Activated naive CD4-positive, alpha-beta T cell treated with anti-CD3 and anti-CD28 coated beads, Interleukin-2, amount 10 ng/mL, durations not matched to agents 7 days and 5 days (primary cell): ENCODE measurements around the gene CLCNKA.
"Not testable (repeated sequence)": the region's sequence is repeated elsewhere in the genome, so short reads cannot be mapped to it uniquely, and the experiment has no call there.

Experiments
- CTCF ChIA-PET: fragments of 350-600 bp; sonication (Branson Sonifier 250); formaldehyde crosslinking; loops from one replicate; lab custom pipeline; 2021; ENCODE audit warnings: antibody characterized with exemption; lab: Charles Lee
- DNase-seq: peaks from one replicate; pipeline ENCODE4 v3.0.0-alpha.2; 2020
- H3K27ac Mint-ChIP-seq: one replicate; pipeline ENCODE4 v1.8.0; 2021; ENCODE audit warnings: mild to moderate bottlenecking, moderate library complexity, mixed read lengths
- H3K27me3 Mint-ChIP-seq: one replicate; pipeline ENCODE4 v1.8.0; 2021; ENCODE audit warnings: mild to moderate bottlenecking, mixed read lengths
- H3K36me3 Mint-ChIP-seq: one replicate; pipeline ENCODE4 v1.8.0; 2021; ENCODE audit warnings: mixed read lengths
- H3K4me1 Mint-ChIP-seq: one replicate; pipeline ENCODE4 v1.8.0; 2021; ENCODE audit warnings: mixed read lengths
- H3K4me3 Mint-ChIP-seq: one replicate; pipeline ENCODE4 v1.8.0; 2021; ENCODE audit warnings: mild to moderate bottlenecking, moderate library complexity, mixed read lengths
- H3K9me3 Mint-ChIP-seq: one replicate; pipeline ENCODE4 v1.8.0; 2021; ENCODE audit warnings: mixed read lengths

The CLCNKA gene

DNA sequence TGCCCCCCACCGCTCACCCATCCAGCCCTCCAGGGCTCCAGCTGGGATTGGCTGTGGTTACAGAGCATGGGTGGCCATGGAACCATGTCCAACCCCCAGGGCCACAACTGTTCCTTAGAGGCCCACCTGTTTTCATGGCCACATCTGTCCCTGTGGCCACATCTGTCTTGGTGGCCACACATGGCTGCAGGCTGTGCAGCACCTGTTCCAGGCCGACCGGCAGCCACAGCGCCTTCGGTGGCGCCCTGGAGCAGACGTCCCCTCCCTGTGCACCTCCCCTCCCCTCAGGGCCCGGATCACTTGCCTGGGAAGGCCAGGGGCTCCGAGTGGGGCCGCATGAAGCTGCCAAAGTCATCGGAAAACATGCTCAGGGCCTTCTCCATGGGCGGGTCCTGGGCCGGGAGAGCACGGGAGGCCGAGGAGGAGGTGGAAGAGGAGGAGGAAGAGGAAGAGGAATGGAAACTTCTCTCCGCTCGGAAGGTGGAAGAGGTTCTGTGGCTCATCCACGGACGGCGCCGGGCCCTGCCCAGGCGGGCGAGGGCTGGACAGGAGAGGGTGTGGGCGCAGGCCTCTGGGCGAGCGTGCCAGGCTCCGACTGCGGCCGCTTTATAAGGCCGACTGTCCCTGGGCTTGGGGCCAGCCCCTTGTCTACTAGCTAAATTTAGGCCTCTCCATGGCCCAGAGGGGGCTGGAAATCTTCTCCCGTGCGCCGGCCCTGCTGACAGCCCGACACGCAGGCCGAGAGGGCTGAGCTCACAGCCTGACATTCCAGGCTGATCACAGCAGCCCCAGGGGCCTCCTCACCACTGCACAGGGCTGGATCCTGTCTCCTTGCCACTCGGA, 4.2 kb upstream of the CLCNKA start, which contains the start of gene HSPB7:
Gene HSPB7 (minus strand): TSS at position 583 of the 843 bp plus-strand sequence. CDS start 80 bp downstream, at position 503.
- CTCF ChIA-PET = no interaction called here
- no peak within 1 kb of the TSS for H3K27ac Mint-ChIP-seq
- H3K9me3 Mint-ChIP-seq = no peaks in the 10 kb centered on the region
- H3K4me3 Mint-ChIP-seq = no peak within 1 kb of the TSS
- DNase-seq = no peak
- H3K27me3 Mint-ChIP-seq = peaks cover 48% of the 10 kb centered on the region
- peaks cover under 1% of the 10 kb centered on the region for H3K4me1 Mint-ChIP-seq
- H3K36me3 Mint-ChIP-seq = no peaks in the 10 kb centered on the region

DNA sequence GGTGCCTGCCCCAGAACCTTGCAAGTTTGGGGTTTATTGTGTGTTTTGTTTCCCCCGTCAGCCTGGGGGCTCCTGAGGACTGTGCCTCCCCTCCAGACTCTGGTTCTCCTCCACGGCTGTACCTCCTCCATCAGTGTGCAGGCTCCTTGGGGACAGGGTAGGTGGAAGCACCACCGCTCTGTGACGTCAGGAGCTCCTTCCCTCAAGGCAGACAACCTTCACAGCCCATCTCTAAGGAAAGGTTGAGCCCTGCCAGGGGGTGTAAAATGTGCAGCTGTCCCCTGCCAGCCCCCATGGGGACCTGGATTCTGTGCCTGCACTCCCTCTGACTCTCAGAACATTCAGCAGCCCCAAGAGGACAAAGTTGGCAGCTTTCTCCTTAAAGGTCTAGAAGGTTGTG, 3.5 kb upstream of the CLCNKA start:
- Mint-ChIP-seq H3K4me3 (no peak overlapping the region), H3K4me1 (no peaks in the 10 kb centered on the region), H3K36me3 (no peaks in the 10 kb centered on the region), H3K27me3 (peaks cover 46% of the 10 kb centered on the region), H3K27ac (no peak overlapping the region), H3K9me3 (no peaks in the 10 kb centered on the region)
- no peak for DNase-seq
- CTCF ChIA-PET = interaction anchor here (1.2 to 1.3 kb wide), 2 partner anchors 8 to 203 kb away, joined by 4 read pairs; no protein-coding TSS in a partner anchor

DNA sequence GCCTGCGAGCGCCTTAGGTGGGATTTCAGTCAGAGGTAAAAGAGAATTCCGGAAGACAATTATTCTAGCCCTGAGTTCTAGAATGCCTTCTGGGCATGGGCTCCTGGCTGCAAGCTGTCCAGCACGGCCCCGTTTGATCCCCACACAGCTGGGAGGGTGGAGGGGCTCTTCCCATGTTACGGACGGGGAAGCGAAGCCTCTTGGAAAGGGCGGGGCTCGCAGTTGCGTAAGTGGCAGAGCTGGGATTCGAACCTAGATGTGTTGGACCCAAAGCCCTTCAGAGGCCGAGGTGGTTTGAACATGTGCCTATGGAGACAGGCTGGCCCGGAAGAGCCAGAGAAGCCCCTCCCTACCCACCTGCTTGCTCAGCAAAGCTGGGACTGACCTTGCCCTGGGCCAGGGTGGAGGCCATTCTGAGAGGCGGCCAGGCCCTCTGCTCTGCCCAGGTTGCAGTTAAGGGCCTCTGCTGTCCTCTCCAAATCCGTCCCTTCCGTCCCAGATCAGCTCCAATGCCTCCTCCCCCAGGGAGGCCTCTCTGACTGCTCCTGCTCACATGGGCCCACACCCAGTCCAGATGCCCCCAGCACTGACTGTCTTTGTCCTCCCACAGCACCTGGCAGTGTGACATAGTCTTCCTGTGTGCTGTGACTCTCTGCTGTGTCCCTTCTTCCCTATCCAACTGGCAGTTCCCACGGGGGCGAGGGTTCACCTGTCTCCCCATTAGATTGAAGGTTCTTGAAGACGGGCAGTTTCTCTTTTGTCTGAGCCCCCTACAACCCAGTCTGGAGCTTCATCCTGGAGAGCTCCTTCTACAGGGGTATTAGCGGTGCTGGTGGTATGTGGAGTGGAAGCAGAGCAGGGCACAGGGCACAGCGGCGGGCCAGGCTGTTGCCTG, 2.8 kb upstream of the CLCNKA start:
- no peak for DNase-seq
- peaks cover 43% of the 10 kb centered on the region for H3K27me3 Mint-ChIP-seq
- no peaks in the 10 kb centered on the region for H3K4me1 Mint-ChIP-seq
- H3K27ac Mint-ChIP-seq = no peak overlapping the region
- CTCF ChIA-PET = interaction anchor here (1.2 to 1.3 kb wide), 2 partner anchors 9 to 203 kb away, joined by 4 read pairs; no protein-coding TSS in a partner anchor
- no peak overlapping the region for H3K4me3 Mint-ChIP-seq
- H3K36me3 Mint-ChIP-seq = no peaks in the 10 kb centered on the region
- no peaks in the 10 kb centered on the region for H3K9me3 Mint-ChIP-seq

DNA sequence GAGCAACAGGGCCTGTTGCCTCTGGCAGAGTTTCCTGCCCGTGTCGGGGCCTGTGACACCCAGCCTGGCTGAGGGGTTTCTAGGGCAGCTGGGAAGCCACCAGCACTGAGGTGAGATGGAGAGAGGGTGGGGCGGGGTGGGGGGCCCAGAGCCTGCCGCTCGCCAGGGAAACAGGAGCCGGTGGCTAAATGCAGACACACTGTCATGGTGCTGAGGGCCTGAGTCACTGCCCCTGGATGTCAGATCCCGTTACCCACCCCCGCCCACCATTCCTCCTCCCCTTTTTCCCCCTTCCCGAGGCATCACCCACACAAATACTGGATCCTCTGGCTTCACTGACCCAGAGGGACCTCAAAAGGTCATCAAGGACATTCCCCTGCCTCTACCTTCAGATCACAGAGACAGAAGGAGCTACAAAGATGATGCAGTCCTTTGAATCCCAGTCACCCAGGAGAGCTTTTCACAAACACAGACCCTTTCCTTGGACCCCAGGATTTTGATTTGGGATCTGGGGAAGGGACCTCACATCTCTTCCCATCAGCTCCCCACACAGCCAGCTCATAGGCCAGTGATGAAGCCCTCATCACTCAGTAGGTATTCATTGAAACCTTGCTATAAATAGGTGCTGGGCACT, 2.1 kb upstream of the CLCNKA start:
- H3K27ac Mint-ChIP-seq = no peak overlapping the region
- no peak overlapping the region for H3K4me3 Mint-ChIP-seq
- no peaks in the 10 kb centered on the region for H3K9me3 Mint-ChIP-seq
- no peaks in the 10 kb centered on the region for H3K4me1 Mint-ChIP-seq
- H3K36me3 Mint-ChIP-seq = no peaks in the 10 kb centered on the region
- DNase-seq = no peak
- CTCF ChIA-PET = no interaction called here
- H3K27me3 Mint-ChIP-seq = peaks cover 40% of the 10 kb centered on the region

DNA sequence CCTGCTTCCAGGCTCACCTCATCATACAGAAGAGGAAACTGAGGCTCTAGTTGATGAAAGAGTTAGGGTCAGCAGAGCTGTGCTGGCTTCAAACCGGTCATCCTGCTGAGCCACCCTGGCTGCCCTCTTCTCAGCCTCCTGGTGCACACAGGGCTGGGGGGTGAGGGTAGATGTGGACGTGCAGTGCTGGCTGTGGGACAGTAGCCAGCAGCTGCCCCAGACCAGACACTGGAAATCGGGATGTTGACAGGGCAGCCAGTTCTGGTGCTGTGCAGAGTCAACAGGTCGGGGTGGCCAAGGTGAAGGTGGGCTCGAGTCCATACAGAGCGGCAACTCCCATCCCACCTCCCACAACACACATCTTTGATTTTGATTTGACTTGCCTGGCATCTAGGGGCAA, 1.5 kb upstream of the CLCNKA start:
- no peak for DNase-seq
- Mint-ChIP-seq H3K4me3 (no peak overlapping the region), H3K36me3 (no peaks in the 10 kb centered on the region), H3K9me3 (no peaks in the 10 kb centered on the region), H3K27me3 (peaks cover 40% of the 10 kb centered on the region), H3K4me1 (no peaks in the 10 kb centered on the region), H3K27ac (no peak overlapping the region)
- CTCF ChIA-PET = no interaction called here

DNA sequence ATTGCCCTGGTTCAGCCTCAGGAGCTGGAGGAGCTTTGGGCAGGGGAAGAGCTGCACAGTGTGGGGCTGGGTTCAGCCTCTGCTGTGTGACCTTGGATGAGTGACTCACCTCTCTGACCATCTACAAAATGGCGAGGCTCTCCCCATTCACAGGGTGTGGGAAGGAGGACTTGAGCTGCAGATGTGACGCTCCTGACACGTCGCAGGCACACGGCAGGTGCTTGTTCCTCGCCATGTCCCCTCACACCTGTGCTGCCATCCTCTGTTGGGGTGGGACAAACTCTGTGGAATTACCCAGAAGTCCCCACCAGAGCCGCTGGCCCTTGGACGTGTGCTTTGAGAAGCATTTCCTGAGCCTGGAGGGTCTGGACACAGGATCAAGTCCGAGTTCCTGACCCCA, 958 bp upstream of the CLCNKA start:
- CTCF ChIA-PET, H3K27ac Mint-ChIP-seq, DNase-seq, H3K4me3 Mint-ChIP-seq, H3K4me1 Mint-ChIP-seq, H3K36me3 Mint-ChIP-seq, H3K9me3 Mint-ChIP-seq: not testable (repeated sequence)
- peaks cover 42% of the 10 kb centered on the region for H3K27me3 Mint-ChIP-seq

DNA sequence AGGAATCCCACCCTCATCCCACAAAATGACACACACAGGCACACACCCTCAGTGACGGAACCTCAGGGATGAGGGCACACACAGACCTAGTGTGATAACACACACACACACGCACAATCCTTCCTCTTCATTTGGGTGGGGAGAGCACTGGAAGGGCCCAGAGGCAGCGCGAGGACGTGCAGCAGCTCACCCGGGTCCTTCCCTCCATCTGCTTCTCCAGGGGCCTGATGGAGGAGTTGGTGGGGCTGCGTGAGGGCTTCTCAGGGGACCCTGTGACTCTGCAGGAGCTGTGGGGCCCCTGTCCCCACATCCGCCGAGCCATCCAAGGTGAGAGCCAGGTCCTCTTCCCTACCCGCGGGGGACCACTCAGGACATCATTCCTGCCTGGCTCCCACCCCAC, 557 bp downstream of the CLCNKA start:
- no peaks in the 10 kb centered on the region for H3K9me3 Mint-ChIP-seq
- CTCF ChIA-PET = interaction anchor here (1.1 kb wide), 1 partner anchor 10 kb away, joined by 3 read pairs; no protein-coding TSS in a partner anchor
- H3K36me3 Mint-ChIP-seq = no peaks in the 10 kb centered on the region
- no peak for DNase-seq
- H3K4me3 Mint-ChIP-seq = no peak overlapping the region
- H3K27ac Mint-ChIP-seq = no peak overlapping the region
- H3K27me3 Mint-ChIP-seq = peaks cover 53% of the 10 kb centered on the region
- H3K4me1 Mint-ChIP-seq = no peaks in the 10 kb centered on the region

DNA sequence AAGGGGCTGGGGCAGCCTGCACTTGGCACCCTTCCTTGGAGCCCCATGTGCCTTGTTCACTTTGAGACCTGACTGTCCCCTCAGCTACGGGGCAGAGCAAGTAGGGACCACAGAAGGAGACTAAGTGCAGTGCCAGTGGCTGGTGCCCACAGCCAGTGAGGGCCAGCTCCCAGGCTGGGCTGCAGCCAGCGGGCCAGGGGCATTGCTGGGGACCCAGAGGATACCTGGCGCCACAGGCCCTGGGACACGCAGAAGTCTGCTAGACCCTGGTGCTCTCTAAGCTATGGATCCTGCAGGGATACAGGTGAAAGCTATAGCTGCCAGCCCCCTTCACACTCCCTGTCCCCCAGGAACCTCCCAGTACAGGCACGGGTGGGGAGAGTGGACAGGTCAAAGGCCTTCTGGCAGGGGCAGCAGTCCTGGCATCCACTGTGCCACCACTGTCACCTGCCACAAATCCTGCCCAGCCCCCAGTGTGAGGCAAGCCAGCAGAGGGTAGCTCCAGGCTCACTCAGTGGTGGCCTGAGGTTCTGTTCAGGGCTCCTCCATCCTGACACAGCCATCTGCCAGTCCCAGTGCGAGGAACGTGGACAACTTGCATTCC, 1.3 kb downstream of the CLCNKA start:
- H3K4me1 Mint-ChIP-seq = peaks cover 2% of the 10 kb centered on the region
- no peak overlapping the region for H3K27ac Mint-ChIP-seq
- H3K4me3 Mint-ChIP-seq = no peak overlapping the region
- CTCF ChIA-PET = interaction anchor here (0.6 kb wide), 1 partner anchor 59 kb away, joined by 3 read pairs; no protein-coding TSS in a partner anchor
- no peak for DNase-seq
- H3K36me3 Mint-ChIP-seq = no peaks in the 10 kb centered on the region
- H3K9me3 Mint-ChIP-seq = no peaks in the 10 kb centered on the region
- peaks cover 61% of the 10 kb centered on the region for H3K27me3 Mint-ChIP-seq

DNA sequence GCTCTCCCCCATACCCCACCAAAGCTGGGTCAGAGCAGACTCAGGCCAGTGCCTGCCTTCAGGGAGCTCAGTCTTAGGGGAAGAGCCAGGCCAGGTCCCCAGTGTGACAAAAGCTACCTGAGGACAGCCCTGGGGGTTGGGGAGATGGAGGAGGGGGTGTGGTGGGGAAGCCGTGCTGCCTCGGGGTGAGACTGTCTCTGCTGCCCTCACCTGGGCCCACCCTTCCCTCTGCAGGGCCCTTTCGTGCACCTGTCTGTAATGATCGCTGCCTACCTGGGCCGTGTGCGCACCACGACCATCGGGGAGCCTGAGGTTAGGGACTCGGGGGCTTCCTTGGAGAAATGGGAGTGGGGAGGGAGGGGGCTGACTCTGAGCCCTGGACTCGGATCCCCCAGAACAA, 4.5 kb downstream of the CLCNKA start:
- DNase-seq, H3K4me3 Mint-ChIP-seq, H3K36me3 Mint-ChIP-seq, H3K4me1 Mint-ChIP-seq, H3K9me3 Mint-ChIP-seq, H3K27ac Mint-ChIP-seq: not testable (repeated sequence)
- CTCF ChIA-PET = interaction anchor here (0.8 to 1.3 kb wide), 2 partner anchors 14 to 234 kb away, joined by 3 read pairs; no protein-coding TSS in a partner anchor
- H3K27me3 Mint-ChIP-seq = peaks cover 66% of the 10 kb centered on the region

DNA sequence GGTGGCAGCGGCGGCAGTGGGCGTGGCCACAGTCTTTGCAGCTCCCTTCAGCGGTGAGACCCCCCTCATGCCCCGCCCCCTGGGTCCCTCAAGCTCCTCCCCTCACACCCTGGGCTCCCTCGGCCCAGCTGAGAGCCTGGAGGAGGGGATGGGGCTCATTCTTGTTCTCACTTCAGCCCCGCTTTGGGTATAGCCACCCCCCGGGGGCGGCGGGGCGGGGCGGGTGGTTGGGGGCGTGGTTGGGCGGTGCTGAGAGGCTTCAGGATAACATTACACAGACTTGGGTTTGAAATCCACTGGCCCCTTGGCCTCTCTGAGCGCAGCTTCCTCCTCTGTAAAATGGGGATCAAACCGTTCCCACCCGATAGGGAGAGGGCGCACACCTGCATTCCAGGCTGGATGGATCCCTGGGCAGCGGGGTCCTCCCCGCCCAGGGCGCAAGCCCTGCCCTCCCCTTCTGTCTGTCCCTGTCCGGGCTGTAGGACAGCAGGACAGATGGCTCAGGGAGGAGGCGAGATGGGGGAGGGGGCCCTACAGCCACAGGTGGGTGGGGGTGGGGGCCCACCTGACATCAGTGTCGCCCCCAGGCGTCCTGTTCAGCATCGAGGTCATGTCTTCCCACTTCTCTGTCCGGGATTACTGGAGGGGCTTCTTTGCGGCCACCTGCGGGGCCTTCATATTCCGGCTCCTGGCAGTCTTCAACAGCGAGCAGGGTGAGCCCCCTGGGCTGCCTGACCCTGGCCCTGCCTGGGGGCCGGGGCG, 5.1 kb downstream of the CLCNKA start:
- CTCF ChIA-PET = no interaction called here
- Mint-ChIP-seq H3K9me3 (no peaks in the 10 kb centered on the region), H3K36me3 (no peaks in the 10 kb centered on the region), H3K4me3 (no peak overlapping the region), H3K27ac (no peak overlapping the region), H3K4me1 (peaks cover 2% of the 10 kb centered on the region), H3K27me3 (peaks cover 60% of the 10 kb centered on the region)
- peak; percentile 47 for DNase-seq

DNA sequence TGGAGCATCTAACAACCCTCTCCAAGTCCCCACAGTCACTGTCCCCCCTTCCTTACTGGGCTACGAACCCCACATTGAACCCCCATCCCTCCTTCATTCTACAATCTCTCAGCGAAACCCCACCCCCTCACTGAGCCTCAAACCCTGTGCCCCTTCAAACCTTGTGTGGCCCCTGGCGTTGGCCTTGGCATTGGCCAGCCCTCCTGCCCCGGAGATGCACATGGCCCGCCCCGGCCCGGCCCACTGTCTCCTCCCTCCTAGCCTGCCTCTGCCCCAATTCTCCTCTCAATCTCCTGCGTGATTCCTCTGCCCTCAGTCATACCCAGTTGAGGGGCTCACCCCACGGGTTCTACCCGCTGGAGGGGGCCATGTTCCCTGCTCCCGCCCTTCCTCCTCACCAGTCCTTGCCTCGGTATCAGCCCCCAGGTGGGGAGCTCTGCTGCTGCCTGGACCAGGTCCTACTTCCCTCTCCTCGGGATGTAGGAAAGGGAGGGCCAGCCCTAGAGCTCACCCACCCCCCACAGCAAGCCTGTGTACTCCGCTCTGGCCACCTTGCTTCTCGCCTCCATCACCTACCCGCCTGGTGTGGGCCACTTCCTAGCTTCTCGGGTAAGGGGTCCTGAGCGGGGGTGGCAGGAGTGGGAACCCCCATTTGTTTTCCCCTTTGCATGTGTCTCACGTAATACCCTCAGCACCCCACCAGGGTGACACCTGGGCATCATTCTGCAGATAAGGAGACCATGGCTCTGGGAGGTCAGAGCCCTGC, 6.6 kb downstream of the CLCNKA start:
- no peak overlapping the region for H3K27ac Mint-ChIP-seq
- no peaks in the 10 kb centered on the region for H3K9me3 Mint-ChIP-seq
- CTCF ChIA-PET = interaction anchor here (1.0 kb wide), 1 partner anchor 19 kb away, joined by 3 read pairs; no protein-coding TSS in a partner anchor
- H3K4me1 Mint-ChIP-seq = peaks cover 2% of the 10 kb centered on the region
- no peak overlapping the region for H3K4me3 Mint-ChIP-seq
- DNase-seq = no peak
- H3K27me3 Mint-ChIP-seq = peaks cover 51% of the 10 kb centered on the region
- no peaks in the 10 kb centered on the region for H3K36me3 Mint-ChIP-seq

DNA sequence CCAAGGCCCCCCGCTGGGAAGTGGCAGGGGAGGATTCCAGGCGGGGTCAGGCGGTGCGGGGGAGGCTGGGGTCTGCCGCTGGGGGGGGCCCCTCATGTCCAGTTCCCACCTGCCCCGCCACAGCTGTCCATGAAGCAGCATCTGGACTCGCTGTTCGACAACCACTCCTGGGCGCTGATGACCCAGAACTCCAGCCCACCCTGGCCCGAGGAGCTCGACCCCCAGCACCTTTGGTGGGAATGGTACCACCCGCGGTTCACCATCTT, 7.1 kb downstream of the CLCNKA start:
- H3K4me1 Mint-ChIP-seq, DNase-seq, H3K9me3 Mint-ChIP-seq, H3K27ac Mint-ChIP-seq, H3K36me3 Mint-ChIP-seq, H3K4me3 Mint-ChIP-seq: not testable (repeated sequence)
- H3K27me3 Mint-ChIP-seq = peaks cover 47% of the 10 kb centered on the region
- CTCF ChIA-PET = interaction anchor here (1.0 kb wide), 1 partner anchor 19 kb away, joined by 3 read pairs; no protein-coding TSS in a partner anchor

DNA sequence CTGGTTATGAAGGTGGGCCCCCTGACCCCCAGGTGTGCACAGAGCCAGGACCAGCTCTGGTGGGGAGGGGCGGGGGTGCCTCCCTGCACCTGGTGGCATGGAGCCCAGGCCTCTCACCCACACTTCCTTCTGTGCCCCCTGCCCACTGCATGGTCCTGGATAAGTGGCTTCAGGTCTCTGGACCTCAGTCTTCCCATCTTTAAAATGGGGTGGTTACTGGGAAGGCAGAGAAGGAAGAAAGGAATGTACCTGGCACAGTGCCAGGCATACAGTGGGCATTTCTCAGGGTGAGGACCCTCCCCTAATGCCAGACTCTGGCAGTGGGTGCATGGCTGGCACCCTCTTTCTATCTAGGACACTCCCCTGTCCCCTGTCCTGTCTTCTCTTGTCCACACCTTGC, 7.5 kb downstream of the CLCNKA start:
- Mint-ChIP-seq H3K27ac (no peak overlapping the region), H3K4me3 (no peak overlapping the region), H3K9me3 (no peaks in the 10 kb centered on the region), H3K4me1 (peaks cover 2% of the 10 kb centered on the region), H3K27me3 (peaks cover 44% of the 10 kb centered on the region), H3K36me3 (no peaks in the 10 kb centered on the region)
- no peak for DNase-seq
- CTCF ChIA-PET = no interaction called here
